ENCODE data around the gene EIF2S2.

GRCh38 chr20:34088305-34089174 lies 23.5 kb downstream of the EIF2S2 start:
- no peak for TF ChIP-seq CTCF (IDR thresholded peaks at IDR 0.05; ENCODE audit: insufficient read depth, low read length)
- TF ChIP-seq, protein P1, sequence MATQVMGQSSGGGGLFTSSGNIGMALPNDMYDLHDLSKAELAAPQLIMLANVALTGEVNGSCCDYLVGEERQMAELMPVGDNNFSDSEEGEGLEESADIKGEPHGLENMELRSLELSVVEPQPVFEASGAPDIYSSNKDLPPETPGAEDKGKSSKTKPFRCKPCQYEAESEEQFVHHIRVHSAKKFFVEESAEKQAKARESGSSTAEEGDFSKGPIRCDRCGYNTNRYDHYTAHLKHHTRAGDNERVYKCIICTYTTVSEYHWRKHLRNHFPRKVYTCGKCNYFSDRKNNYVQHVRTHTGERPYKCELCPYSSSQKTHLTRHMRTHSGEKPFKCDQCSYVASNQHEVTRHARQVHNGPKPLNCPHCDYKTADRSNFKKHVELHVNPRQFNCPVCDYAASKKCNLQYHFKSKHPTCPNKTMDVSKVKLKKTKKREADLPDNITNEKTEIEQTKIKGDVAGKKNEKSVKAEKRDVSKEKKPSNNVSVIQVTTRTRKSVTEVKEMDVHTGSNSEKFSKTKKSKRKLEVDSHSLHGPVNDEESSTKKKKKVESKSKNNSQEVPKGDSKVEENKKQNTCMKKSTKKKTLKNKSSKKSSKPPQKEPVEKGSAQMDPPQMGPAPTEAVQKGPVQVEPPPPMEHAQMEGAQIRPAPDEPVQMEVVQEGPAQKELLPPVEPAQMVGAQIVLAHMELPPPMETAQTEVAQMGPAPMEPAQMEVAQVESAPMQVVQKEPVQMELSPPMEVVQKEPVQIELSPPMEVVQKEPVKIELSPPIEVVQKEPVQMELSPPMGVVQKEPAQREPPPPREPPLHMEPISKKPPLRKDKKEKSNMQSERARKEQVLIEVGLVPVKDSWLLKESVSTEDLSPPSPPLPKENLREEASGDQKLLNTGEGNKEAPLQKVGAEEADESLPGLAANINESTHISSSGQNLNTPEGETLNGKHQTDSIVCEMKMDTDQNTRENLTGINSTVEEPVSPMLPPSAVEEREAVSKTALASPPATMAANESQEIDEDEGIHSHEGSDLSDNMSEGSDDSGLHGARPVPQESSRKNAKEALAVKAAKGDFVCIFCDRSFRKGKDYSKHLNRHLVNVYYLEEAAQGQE (IDR thresholded peaks at IDR 0.05; ENCODE audit: insufficient replicate concordance, low read depth), result no peak
